ES-I3 (cell line): Measurements from ENCODE around the gene RAB38.
A peak's percentile ranks its signal among the peaks of the same experiment; 100 is the strongest.

Experiments
- H3K36me3 ChIP-seq: 2 replicates; pipeline ENCODE4 v1.6.1; 2013; ENCODE audit warnings: mild to moderate bottlenecking, low read length, control low read depth, moderate library complexity; ENCODE audit not compliant: insufficient read depth
- H3K4me1 ChIP-seq: 2 replicates; pipeline ENCODE4 v1.6.1; 2013; ENCODE audit warnings: mild to moderate bottlenecking, control low read depth, low read length; ENCODE audit not compliant: insufficient read depth
- H3K9ac ChIP-seq: 2 replicates; pipeline ENCODE4 v1.6.1; 2013; ENCODE audit warnings: low read depth, mild to moderate bottlenecking, low read length, moderate library complexity
- H3K9me3 ChIP-seq: 2 replicates; pipeline ENCODE4 v1.6.1; 2013; ENCODE audit warnings: mild to moderate bottlenecking, low read length, moderate library complexity; ENCODE audit not compliant: control insufficient read depth, insufficient read depth

The RAB38 gene

GRCh38 chr11:88181776-88182175 lies 6.5 kb upstream of the RAB38 start:
- Histone ChIP-seq H3K9ac (no peak overlapping the region), H3K36me3 (no peaks in the 10 kb centered on the region), H3K4me1 (peaks cover 9% of the 10 kb centered on the region; the same call in 1 of the 2 replicates), H3K9me3 (no peaks in the 10 kb centered on the region)

- Histone ChIP-seq H3K36me3 (no peaks in the 10 kb centered on the region), H3K4me1 (peaks cover 9% of the 10 kb centered on the region; the same call in 1 of the 2 replicates), H3K9ac (no peak overlapping the region), H3K9me3 (no peaks in the 10 kb centered on the region)
These were observed 4.9 kb upstream of the RAB38 start for GRCh38 chr11:88179971-88180629.

- H3K36me3 ChIP-seq: no peaks in the 10 kb centered on the region
- H3K9ac ChIP-seq: no peak overlapping the region
- H3K9me3 ChIP-seq: no peaks in the 10 kb centered on the region
- H3K4me1 ChIP-seq: peaks cover 9% of the 10 kb centered on the region; the same call in 1 of the 2 replicates
These were observed 3.9 kb upstream of the RAB38 start for GRCh38 chr11:88179141-88179540.

GRCh38 chr11:88178191-88178590 lies 2.9 kb upstream of the RAB38 start:
- no peaks in the 10 kb centered on the region for H3K36me3 ChIP-seq
- peaks cover 9% of the 10 kb centered on the region; the same call in 1 of the 2 replicates for H3K4me1 ChIP-seq
- H3K9me3 ChIP-seq: no peaks in the 10 kb centered on the region
- H3K9ac ChIP-seq: no peak overlapping the region

GRCh38 chr11:88175569-88176075 lies 379 bp upstream of the RAB38 start:
- Histone ChIP-seq H3K9me3 (no peaks in the 10 kb centered on the region), H3K9ac (peak overlapping the region; percentile 55; the same call in 1 of the 2 replicates)

GRCh38 chr11:88173956-88174355 lies 1.3 kb downstream of the RAB38 start:
- no peaks in the 10 kb centered on the region for H3K36me3 ChIP-seq
- no peak overlapping the region for H3K9ac ChIP-seq
- no peaks in the 10 kb centered on the region for H3K9me3 ChIP-seq
- no peaks in the 10 kb centered on the region for H3K4me1 ChIP-seq

More at GRCh38 chr11:88175569-88176075, 379 bp upstream of the RAB38 start:
- H3K36me3 ChIP-seq: no peaks in the 10 kb centered on the region
- peaks cover 9% of the 10 kb centered on the region; the same call in 1 of the 2 replicates for H3K4me1 ChIP-seq

- no peaks in the 10 kb centered on the region for H3K4me1 ChIP-seq
- H3K36me3 ChIP-seq: no peaks in the 10 kb centered on the region
- H3K9ac ChIP-seq: no peak overlapping the region
- H3K9me3 ChIP-seq: no peaks in the 10 kb centered on the region
These were observed 3.3 kb downstream of the RAB38 start for GRCh38 chr11:88171982-88172381.

- no peaks in the 10 kb centered on the region for H3K4me1 ChIP-seq
- no peak overlapping the region for H3K9ac ChIP-seq
These were observed 4.6 kb downstream of the RAB38 start for GRCh38 chr11:88170673-88171072.

GRCh38 chr11:88169881-88170280 lies 5.4 kb downstream of the RAB38 start:
- Histone ChIP-seq H3K9ac (no peak overlapping the region), H3K4me1 (no peaks in the 10 kb centered on the region), H3K9me3 (no peaks in the 10 kb centered on the region), H3K36me3 (no peaks in the 10 kb centered on the region)

More at GRCh38 chr11:88170673-88171072, 4.6 kb downstream of the RAB38 start:
- Histone ChIP-seq H3K9me3 (no peaks in the 10 kb centered on the region), H3K36me3 (no peaks in the 10 kb centered on the region)

- H3K9me3 ChIP-seq: no peaks in the 10 kb centered on the region
- H3K36me3 ChIP-seq: no peaks in the 10 kb centered on the region
- no peak overlapping the region for H3K9ac ChIP-seq
- H3K4me1 ChIP-seq: no peaks in the 10 kb centered on the region
These were observed 5.8 kb downstream of the RAB38 start for GRCh38 chr11:88169471-88169870.

- no peaks in the 10 kb centered on the region for H3K4me1 ChIP-seq
- H3K36me3 ChIP-seq: no peaks in the 10 kb centered on the region
- no peak overlapping the region for H3K9ac ChIP-seq
- no peaks in the 10 kb centered on the region for H3K9me3 ChIP-seq
These were observed 7.4 kb downstream of the RAB38 start for GRCh38 chr11:88167853-88168252.

GRCh38 chr11:88164806-88165585 lies 10.2 kb downstream of the RAB38 start:
- Histone ChIP-seq H3K9me3 (no peaks in the 10 kb centered on the region), H3K36me3 (no peaks in the 10 kb centered on the region), H3K9ac (no peak overlapping the region), H3K4me1 (no peaks in the 10 kb centered on the region)

GRCh38 chr11:88164320-88164719 lies 10.9 kb downstream of the RAB38 start:
- Histone ChIP-seq H3K9me3 (no peaks in the 10 kb centered on the region), H3K4me1 (no peaks in the 10 kb centered on the region), H3K36me3 (no peaks in the 10 kb centered on the region), H3K9ac (no peak overlapping the region)

- H3K9ac ChIP-seq: no peak overlapping the region
- H3K36me3 ChIP-seq: no peaks in the 10 kb centered on the region
- peaks cover 5% of the 10 kb centered on the region; the same call in 1 of the 2 replicates for H3K9me3 ChIP-seq
- no peaks in the 10 kb centered on the region for H3K4me1 ChIP-seq
These were observed 17.2 kb downstream of the RAB38 start for GRCh38 chr11:88158081-88158480.

- H3K9ac ChIP-seq: no peak overlapping the region
- no peaks in the 10 kb centered on the region for H3K4me1 ChIP-seq
- H3K36me3 ChIP-seq: no peaks in the 10 kb centered on the region
- peaks cover 5% of the 10 kb centered on the region; the same call in 1 of the 2 replicates for H3K9me3 ChIP-seq
These were observed 17.9 kb downstream of the RAB38 start for GRCh38 chr11:88157370-88157769.
